DOHH2 (cell line): ENCODE measurements around the gene NRL.

Source experiments
- EZH2phosphoT487 ChIP-seq: fragments of 200-600 bp; sonication (generic); IDR thresholded peaks from 2 replicates; pipeline ENCODE4 v1.6.1; 2017; ENCODE audit warnings: borderline replicate concordance, mild to moderate bottlenecking, antibody characterized with exemption, low read length, moderate library complexity, mixed read lengths
- TF ChIP-seq, protein P1 (sequence below): fragments of 200-600 bp; sonication (generic); IDR thresholded peaks from one replicate; pipeline ENCODE4 v1.5.1; 2014; ENCODE audit warnings: antibody characterized with exemption, mild to moderate bottlenecking, low read depth, low read length; ENCODE audit not compliant: poor library complexity, severe bottlenecking

DNA sequence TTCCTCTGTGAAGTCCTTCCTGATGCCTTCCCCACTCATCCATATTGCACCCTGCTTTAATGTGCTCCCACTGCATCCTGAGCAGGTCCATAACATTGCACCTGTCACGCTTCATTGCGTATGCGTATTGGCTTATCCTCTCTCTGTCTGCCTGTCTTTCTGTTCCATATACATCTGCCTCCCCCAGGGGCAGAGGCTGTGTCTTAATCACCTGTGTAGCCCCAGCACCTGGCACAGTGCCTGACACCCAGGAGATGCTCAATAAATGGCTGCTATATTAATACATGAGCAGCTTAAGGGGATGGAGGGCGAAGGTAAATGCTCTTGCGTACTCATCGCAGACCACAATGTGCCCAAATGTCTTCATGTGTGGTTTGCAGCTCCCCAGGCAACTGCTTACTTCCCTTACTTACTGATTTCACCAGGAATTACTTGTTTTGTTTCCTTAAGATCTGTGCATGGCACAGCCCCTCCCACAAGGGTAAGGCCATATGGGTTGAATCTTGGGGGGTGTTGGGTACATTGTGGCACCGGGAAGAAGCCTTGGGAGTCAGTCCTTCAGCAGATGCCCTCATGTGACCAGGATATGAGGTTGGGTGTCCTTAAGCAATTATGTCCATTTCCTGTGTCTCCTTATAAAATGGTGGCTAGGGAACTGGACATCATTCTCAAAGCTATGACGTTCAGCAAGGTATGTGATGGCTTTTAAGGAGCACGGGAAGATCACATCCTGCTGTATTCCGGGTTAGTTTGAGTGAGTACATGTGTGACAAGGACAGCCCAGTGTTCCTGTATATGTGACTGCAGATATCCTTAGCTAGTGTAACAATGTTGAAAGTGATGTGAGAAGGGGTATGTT, 44.2 kb downstream of the NRL start:
- TF ChIP-seq, protein P1, sequence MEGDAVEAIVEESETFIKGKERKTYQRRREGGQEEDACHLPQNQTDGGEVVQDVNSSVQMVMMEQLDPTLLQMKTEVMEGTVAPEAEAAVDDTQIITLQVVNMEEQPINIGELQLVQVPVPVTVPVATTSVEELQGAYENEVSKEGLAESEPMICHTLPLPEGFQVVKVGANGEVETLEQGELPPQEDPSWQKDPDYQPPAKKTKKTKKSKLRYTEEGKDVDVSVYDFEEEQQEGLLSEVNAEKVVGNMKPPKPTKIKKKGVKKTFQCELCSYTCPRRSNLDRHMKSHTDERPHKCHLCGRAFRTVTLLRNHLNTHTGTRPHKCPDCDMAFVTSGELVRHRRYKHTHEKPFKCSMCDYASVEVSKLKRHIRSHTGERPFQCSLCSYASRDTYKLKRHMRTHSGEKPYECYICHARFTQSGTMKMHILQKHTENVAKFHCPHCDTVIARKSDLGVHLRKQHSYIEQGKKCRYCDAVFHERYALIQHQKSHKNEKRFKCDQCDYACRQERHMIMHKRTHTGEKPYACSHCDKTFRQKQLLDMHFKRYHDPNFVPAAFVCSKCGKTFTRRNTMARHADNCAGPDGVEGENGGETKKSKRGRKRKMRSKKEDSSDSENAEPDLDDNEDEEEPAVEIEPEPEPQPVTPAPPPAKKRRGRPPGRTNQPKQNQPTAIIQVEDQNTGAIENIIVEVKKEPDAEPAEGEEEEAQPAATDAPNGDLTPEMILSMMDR: no peak
- no peak for TF ChIP-seq EZH2phosphoT487
